Mesenchymal stem cell (in vitro differentiated cells and primary cell): Measurements from ENCODE around the gene ALKBH4.
"Not testable (repeated sequence)": the region's sequence is repeated elsewhere in the genome, so short reads cannot be mapped to it uniquely, and the experiment has no call there.

Experiments used
- DNase-seq: peaks from one replicate; pipeline ENCODE4 v3.0.0-alpha.2; 2013
- H2AFZ ChIP-seq: one replicate; pipeline ENCODE4 v1.6.1; 2013; ENCODE audit warnings: low read depth, mild to moderate bottlenecking, control low read depth, inconsistent platforms, low read length, moderate library complexity
- H2AK5ac ChIP-seq: 2 replicates; pipeline ENCODE4 v1.6.1; 2013; ENCODE audit warnings: low read length, moderate library complexity, mild to moderate bottlenecking, inconsistent platforms; ENCODE audit not compliant: severe bottlenecking
- H2BK120ac ChIP-seq: one replicate; pipeline ENCODE4 v1.6.1; 2013; ENCODE audit warnings: low read depth, mild to moderate bottlenecking, inconsistent platforms, low read length, moderate library complexity
- H2BK12ac ChIP-seq, 2 experiments: one replicate each; pipeline ENCODE4 v1.6.1; 2013; ENCODE audit warnings: inconsistent platforms in 2 of 2, low read length in 2 of 2, mild to moderate bottlenecking in 2 of 2, moderate library complexity in 2 of 2, control low read depth in 1 of 2
- H2BK15ac ChIP-seq: one replicate; pipeline ENCODE4 v1.6.1; 2013; ENCODE audit warnings: mild to moderate bottlenecking, low read depth, inconsistent platforms; ENCODE audit not compliant: poor library complexity, severe bottlenecking
- H2BK5ac ChIP-seq: 2 replicates; pipeline ENCODE4 v1.6.1; 2013; ENCODE audit warnings: low read depth, mild to moderate bottlenecking, low read length, control low read depth, inconsistent platforms; ENCODE audit not compliant: poor library complexity, severe bottlenecking
- H3K14ac ChIP-seq, 2 experiments: one replicate each; pipeline ENCODE4 v1.6.1; 2013; ENCODE audit warnings: inconsistent platforms in 2 of 2, low read length in 2 of 2, control low read depth in 1 of 2, mild to moderate bottlenecking in 1 of 2, moderate library complexity in 1 of 2
- H3K18ac ChIP-seq, 2 experiments: one replicate each; pipeline ENCODE4 v1.6.1; 2013; ENCODE audit warnings: inconsistent platforms in 2 of 2, low read length in 2 of 2, control low read depth in 1 of 2, low read depth in 1 of 2, mild to moderate bottlenecking in 1 of 2
- H3K23ac ChIP-seq, 2 experiments: one replicate each; pipeline ENCODE4 v1.6.1; 2013; ENCODE audit warnings: inconsistent platforms in 2 of 2, low read length in 2 of 2, mild to moderate bottlenecking in 2 of 2, moderate library complexity in 2 of 2, control low read depth in 1 of 2
- H3K27ac ChIP-seq: 2 replicates; pipeline ENCODE4 v1.5.1; 2013; ENCODE audit warnings: mild to moderate bottlenecking, moderate library complexity, low read length, control low read depth, inconsistent platforms; ENCODE audit not compliant: poor library complexity, severe bottlenecking
- H3K27me3 ChIP-seq, 2 experiments: 2 replicates each; pipeline versions ENCODE4 v1.6.1 to v1.7.0; 2013; ENCODE audit warnings: low read length in 2 of 2, mild to moderate bottlenecking in 2 of 2, moderate library complexity in 2 of 2, control low read depth in 1 of 2, inconsistent platforms in 1 of 2; ENCODE audit not compliant: control insufficient read depth in 1 of 2, insufficient read depth in 1 of 2
- H3K36me3 ChIP-seq, 2 experiments: 2 replicates each; pipeline versions ENCODE4 v1.6.1 to v1.7.0; 2013; ENCODE audit warnings: low read length in 2 of 2, control low read depth in 1 of 2, inconsistent platforms in 1 of 2, low read depth in 1 of 2, mild to moderate bottlenecking in 1 of 2; ENCODE audit not compliant: insufficient read depth in 2 of 2, control insufficient read depth in 1 of 2
- H3K4ac ChIP-seq, 2 experiments: one replicate each; pipeline ENCODE4 v1.6.1; 2013; ENCODE audit warnings: inconsistent platforms in 2 of 2, low read length in 2 of 2, mild to moderate bottlenecking in 2 of 2, moderate library complexity in 2 of 2, control low read depth in 1 of 2, low read depth in 1 of 2
- H3K4me1 ChIP-seq: 2 replicates; pipeline ENCODE4 v1.6.1; 2013; ENCODE audit warnings: low read depth, low read length, control low read depth; ENCODE audit not compliant: control insufficient read depth, insufficient read depth
- H3K4me2 ChIP-seq: 2 replicates; pipeline ENCODE4 v1.6.1; 2013; ENCODE audit warnings: low read length, mild to moderate bottlenecking, inconsistent platforms; ENCODE audit not compliant: poor library complexity, severe bottlenecking
- H3K4me3 ChIP-seq, 2 experiments: 2 replicates each; pipeline versions ENCODE4 v1.5.1 to v1.7.0; 2013; ENCODE audit warnings: low read length in 2 of 2, mild to moderate bottlenecking in 2 of 2, control low read depth in 1 of 2, low read depth in 1 of 2; ENCODE audit not compliant: insufficient read depth in 1 of 2
- H3K79me1 ChIP-seq: replicated peaks from 2 replicates; pipeline ENCODE4 v1.6.1; 2013; ENCODE audit warnings: mild to moderate bottlenecking, control low read depth, low read length, inconsistent platforms; ENCODE audit not compliant: poor library complexity, severe bottlenecking
- H3K9ac ChIP-seq: 2 replicates; pipeline ENCODE4 v1.7.0; 2013; ENCODE audit warnings: mild to moderate bottlenecking, low read length, moderate library complexity
- H3K9me3 ChIP-seq: 2 replicates; pipeline ENCODE4 v1.7.0; 2013; ENCODE audit warnings: mild to moderate bottlenecking, low read length; ENCODE audit not compliant: control insufficient read depth
- H4K8ac ChIP-seq: one replicate; pipeline ENCODE4 v1.6.1; 2013; ENCODE audit warnings: inconsistent platforms, mild to moderate bottlenecking, low read length, moderate library complexity
- H4K91ac ChIP-seq: one replicate; pipeline ENCODE4 v1.6.1; 2013; ENCODE audit warnings: mild to moderate bottlenecking, low read length, inconsistent platforms
- WGBS: methylation state at CpG from one replicate; pipeline ENCODE4 v1.1.7; 2013; ENCODE audit warnings: mixed read lengths; 5-methylcytosine and 5-hydroxymethylcytosine counted together

Gene ALKBH4

DNA sequence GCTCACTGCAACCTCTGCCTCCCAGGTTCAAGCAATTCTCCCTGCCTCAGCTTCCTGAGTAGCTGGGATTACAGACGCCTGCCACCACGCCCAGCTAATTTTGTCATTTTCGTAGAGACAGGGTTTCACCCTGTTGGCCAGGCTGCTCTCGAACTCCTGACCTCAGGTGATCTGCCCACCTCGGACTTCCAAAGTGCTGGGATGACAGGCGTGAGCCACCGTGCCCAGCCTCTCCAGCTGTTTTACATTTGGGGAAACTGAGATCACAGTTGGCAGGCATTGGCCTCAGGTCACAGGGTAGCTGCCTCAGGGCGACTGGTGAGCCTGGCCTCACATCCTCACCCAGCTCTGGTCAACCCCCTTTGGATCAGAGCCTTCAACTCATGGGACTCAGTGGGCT is 45.9 kb upstream of the ALKBH4 start:
- WGBS = no CpG with 5 or more reads among the region's 8 CpGs
- not testable (repeated sequence) for H2BK120ac ChIP-seq, H3K23ac ChIP-seq, H2BK12ac ChIP-seq, H2AFZ ChIP-seq, H3K14ac ChIP-seq, DNase-seq, H2AK5ac ChIP-seq, H3K79me1 ChIP-seq, H2BK5ac ChIP-seq, H3K36me3 ChIP-seq, H3K4me3 ChIP-seq, H4K8ac ChIP-seq, H4K91ac ChIP-seq, H3K9ac ChIP-seq, H3K4me1 ChIP-seq, H3K4me2 ChIP-seq, H3K9me3 ChIP-seq, H3K4ac ChIP-seq, H3K18ac ChIP-seq, H3K27me3 ChIP-seq, H2BK15ac ChIP-seq, H3K27ac ChIP-seq

- H2BK5ac ChIP-seq, H2BK15ac ChIP-seq, H3K14ac ChIP-seq, H3K79me1 ChIP-seq, H3K27me3 ChIP-seq, H2AFZ ChIP-seq, H3K4ac ChIP-seq, H3K9me3 ChIP-seq, H3K4me2 ChIP-seq, H3K23ac ChIP-seq, H4K91ac ChIP-seq, H2BK12ac ChIP-seq, H4K8ac ChIP-seq, H3K27ac ChIP-seq, DNase-seq, H3K4me1 ChIP-seq, H3K18ac ChIP-seq, H2BK120ac ChIP-seq, H2AK5ac ChIP-seq, H3K9ac ChIP-seq, H3K4me3 ChIP-seq, H3K36me3 ChIP-seq: not testable (repeated sequence)
- WGBS = no CpG with 5 or more reads among the region's 8 CpGs
These were observed 42.9 kb upstream of the ALKBH4 start for GRCh38 chr7:102507410-102508088.

- H3K9me3 ChIP-seq, H3K14ac ChIP-seq, H2BK15ac ChIP-seq, H2BK12ac ChIP-seq, H3K18ac ChIP-seq, H2BK120ac ChIP-seq, H3K4me3 ChIP-seq, H3K36me3 ChIP-seq, H3K79me1 ChIP-seq, H3K4me2 ChIP-seq, H3K23ac ChIP-seq, H3K9ac ChIP-seq, H4K91ac ChIP-seq, H3K4ac ChIP-seq, H4K8ac ChIP-seq, H3K4me1 ChIP-seq, H2BK5ac ChIP-seq, H2AK5ac ChIP-seq, H3K27me3 ChIP-seq, DNase-seq, H3K27ac ChIP-seq, H2AFZ ChIP-seq: not testable (repeated sequence)
- WGBS = 44% methylated on average over 3 of the region's 24 CpGs
These were observed 40.9 kb upstream of the ALKBH4 start for GRCh38 chr7:102505298-102506185.

DNA sequence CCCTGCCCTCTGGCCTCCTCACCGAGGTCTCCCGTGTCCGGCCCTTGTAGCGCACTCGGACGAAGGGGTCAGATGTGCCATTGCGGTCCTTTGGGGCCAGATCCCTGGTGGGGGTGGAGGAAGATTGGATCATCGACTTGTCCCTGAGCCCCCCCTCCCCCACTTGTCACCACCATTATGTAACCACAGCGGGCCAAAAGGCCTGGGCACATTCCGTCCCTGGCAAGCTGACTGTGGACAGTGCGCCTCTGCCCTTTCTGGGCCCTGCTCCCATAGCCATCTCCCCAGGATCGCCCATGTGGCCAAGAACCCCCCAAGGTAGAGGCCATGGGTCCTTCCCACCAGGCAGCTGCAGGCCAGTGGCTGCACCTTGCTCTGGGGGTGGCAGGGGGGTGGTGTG is 38.5 kb upstream of the ALKBH4 start:
- not testable (repeated sequence) for H4K8ac ChIP-seq, H2BK5ac ChIP-seq, DNase-seq, H3K9ac ChIP-seq, H4K91ac ChIP-seq, H2AFZ ChIP-seq, H2BK15ac ChIP-seq, H3K9me3 ChIP-seq, H3K23ac ChIP-seq, H3K18ac ChIP-seq, H2AK5ac ChIP-seq, H3K27ac ChIP-seq, H2BK12ac ChIP-seq, H3K4me3 ChIP-seq, H3K14ac ChIP-seq, H3K36me3 ChIP-seq, H3K79me1 ChIP-seq, H3K4me2 ChIP-seq, H3K27me3 ChIP-seq, H2BK120ac ChIP-seq, H3K4me1 ChIP-seq, H3K4ac ChIP-seq
- no CpG with 5 or more reads among the region's 12 CpGs for WGBS
